ENCODE results near the gene THSD7A.

Gene THSD7A

DNA sequence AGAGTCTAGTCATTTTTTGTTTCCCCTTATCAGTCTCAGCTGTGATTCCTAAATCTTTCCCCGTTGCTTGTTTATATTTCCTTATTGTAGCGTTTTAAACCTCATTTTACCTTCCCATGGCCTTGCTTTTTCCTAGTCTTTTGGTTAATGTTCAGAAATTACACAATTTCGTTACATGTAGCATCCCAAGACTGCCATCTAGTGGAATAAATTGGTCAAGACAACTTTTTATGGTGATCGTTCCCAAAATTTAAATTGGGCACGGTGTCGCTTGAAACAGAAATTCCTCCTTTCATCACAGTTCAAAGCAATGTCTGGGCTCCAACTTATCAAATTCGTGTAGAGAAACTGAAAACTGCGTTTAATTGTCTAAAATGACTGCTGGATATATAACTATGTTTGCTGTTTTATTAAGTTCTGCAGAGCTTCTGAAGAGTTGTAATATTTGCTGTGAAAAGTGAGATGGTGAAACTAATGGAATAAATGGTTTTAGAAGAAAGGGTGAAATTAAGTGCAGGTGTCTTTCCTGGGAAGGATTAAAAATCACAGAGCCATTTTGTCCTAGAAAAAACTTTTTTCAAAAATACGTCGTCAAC is 488.1 kb downstream of the THSD7A start:
- no peak for DNase-seq (ENCODE audit: low read depth in 2 of 2, low spot score in 1 of 2)

DNA sequence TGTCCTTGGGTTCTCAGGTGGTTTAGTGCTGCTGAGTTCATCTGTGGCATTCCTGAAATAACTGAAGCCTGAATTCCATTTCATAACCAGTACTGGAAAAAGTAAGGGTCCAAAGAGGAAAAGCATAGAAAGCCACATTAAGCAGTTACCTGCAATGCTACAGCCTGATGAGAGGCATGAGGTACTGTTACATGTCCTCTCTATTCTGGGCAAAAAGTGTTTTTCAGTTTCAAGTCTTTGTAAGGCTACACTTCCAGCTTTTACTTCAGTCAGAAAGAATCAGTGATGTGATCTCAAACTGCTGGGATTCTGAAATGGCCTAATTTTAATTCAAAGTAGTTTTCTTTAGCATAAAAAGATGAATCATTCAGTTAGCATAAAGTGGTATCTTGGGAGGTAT is 488.9 kb downstream of the THSD7A start:
- no peak for DNase-seq (ENCODE audit: low read depth in 2 of 2, low spot score in 1 of 2)

DNA sequence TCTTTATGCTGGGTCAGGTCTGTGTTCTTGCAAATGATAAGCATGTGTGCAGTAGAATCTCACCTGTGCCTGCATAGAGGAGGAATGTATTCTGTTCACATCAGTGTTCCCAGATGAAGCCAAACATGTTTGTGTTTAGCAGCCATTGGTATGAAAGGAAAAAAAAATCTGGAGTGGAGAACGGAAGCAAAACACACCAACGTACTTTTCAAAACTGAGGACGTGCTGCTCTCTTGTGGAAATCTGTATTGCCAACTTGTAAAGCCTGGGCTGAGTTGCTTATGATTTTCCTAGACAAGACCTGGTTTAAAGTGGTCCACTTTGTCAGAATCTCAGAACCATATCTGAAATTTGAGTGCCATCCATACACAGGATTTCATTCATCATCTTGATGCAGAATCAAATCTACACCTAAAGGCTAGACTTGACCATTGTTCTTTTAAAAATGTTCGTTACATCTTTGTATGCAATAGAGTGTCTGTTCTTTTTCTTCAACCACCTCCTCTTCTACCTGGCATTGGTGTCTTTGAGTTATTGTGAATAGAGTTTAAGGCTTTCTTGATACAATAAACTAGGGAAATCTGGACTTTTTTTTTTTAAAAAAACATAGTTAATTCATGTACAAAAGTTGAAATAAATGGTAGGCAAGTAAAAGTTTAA is 490.6 kb downstream of the THSD7A start:
- no peak for DNase-seq (ENCODE audit: low read depth in 2 of 2, low spot score in 1 of 2)

DNA sequence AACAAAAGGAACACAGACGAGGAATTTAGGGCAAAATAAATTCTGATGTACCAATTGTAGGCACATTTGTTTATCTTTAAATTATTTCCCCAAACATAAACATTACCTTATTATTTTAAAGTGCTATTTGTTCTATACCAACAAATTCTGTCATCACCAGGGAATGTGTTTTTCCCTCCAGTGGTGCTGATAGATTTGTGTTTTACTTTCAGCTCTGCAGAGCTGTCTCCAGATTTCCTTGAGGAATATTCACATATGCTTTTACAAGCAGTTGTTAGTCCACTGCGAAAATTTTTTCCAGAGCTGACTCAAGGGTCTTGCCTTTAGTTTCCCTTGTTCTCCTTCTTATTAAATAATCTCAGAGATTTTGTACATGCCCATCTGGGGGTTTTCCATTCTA is 495.6 kb downstream of the THSD7A start:
- no peak for DNase-seq (ENCODE audit: low read depth in 2 of 2, low spot score in 1 of 2)

DNA sequence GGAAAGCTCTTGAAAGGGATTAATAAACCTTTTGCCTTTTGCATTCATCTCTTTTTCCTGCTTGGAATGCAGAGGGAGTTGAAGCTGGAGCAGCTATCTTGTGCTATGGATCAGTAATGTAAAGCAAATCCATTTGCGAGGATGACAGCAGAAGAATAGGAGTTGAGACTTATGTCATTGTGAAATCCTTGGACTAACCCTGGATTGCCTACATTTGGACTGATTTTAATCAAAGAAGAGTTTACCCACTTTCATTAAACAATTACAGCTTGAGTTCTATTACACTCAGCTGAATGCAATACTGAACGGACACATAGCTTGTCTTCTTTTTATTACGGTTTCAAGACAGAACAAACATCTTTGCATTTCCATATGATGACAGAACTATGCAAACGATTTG is 496.1 kb downstream of the THSD7A start:
- DNase-seq (ENCODE audit: low read depth in 2 of 2, low spot score in 1 of 2): no peak

DNA sequence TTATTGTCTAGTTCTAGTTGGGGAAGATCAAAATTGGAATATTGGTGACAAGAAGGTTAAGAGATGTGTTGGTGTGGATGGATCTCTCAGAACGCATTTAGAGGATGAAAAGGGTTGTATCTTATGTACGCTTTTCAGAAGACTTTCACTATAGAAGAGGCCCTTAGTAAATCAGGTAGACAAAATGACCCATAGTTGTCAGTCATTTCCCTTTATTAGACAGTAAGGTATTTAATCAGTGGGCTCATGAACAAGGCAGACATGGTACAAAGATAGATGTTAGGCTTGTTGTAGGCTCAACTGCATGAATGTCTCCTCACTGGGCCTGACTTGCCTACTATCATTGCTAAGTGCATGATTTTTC is 499.2 kb downstream of the THSD7A start:
- no peak for DNase-seq (ENCODE audit: low read depth in 2 of 2, low spot score in 1 of 2)

DNA sequence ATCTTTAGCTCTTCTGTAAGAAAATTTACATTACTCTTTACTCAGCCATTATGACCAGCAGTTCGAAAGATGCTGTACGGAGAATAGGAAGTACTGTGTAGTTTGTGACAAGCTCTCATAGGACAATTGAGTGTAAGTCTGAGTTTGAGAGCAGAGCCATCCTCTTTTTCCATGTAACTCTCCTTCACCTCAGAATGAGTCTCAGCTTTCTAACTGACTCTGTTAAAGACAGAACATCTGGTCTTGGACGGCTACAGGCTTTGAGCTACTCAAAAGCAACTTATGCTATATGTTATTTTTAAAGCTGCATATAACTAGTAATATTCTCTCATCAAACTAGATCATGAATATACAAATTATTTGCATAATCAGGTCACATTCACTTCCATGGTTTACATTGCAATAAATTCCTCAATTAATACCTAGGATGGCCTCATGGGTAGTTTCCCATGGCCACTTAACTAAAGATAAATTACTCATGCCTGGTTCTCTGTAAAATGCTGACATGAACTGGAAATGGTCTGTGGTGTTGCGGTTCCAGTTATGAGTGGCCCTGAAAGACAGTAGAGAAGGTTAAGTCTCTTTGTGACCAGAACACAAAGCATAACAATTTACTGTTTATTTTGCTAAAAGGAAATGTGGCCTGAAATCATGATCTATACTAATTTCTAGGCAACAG is 499.7 kb downstream of the THSD7A start:
- DNase-seq (ENCODE audit: low read depth in 2 of 2, low spot score in 1 of 2): no peak

DNA sequence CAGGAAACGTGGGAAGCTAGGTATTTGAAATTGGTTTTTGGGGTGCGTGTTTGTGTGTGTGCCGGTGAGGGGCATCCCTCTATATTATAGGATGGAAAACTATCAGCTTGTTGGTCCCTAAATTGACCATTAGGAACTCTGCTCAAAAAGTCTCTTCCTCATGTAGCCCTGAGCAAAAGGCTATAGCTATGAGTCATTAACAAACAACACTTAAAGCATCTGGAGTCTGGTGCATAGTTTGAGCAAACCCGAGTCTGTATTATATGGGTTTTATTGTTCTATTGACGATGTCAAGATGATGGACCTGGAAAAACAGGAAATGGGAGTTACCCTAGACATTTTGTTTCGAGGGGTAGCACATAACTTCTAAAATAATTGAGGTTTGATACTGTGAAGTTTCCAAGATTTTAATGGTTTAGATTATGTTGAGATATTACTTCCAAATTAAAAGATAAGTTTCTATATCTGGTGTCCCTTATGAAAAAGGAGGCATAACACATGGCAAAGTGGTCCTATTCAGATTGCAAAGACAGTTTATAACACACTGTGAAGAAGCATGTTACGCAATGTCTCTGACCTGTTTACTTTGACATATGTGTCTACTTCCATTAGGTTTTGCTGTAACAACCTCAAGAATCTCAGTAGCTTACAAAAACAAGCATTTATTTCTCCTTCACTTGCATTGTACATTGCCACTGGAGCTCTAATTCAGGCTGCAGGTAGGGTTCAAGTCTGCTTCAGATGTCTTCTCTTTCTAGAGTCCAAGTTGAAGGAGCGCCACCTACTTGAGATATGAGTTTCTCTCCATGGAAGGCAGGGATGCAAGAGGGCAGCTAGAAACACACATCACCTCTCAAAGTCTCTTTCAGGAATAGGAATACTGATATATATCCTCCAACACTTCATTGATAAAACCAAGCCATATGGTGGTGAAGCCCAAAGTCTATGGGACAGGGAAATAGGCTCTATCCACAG is 500.6 kb downstream of the THSD7A start:
- DNase-seq (ENCODE audit: low read depth in 2 of 2, low spot score in 1 of 2): no peak

DNA sequence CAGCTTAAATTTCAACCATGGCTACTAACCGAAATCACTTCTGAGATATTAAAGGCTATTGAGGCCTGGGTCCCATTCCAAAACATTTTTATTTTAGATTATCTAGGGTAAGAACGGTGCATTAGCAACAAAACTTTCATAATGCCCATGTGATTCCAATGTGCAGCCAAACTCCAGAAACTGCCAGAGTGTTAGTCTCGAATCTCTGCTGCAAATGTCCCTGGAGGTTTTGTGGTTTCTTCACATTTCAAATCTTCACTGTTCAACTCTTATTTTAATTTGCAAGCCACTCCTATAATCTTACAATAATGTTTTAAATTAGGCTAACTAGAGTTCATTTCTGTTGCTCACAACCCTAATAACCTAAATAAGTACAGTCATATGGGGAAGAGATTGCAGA is 501.3 kb downstream of the THSD7A start:
- no peak for DNase-seq (ENCODE audit: low read depth in 2 of 2, low spot score in 1 of 2)

DNA sequence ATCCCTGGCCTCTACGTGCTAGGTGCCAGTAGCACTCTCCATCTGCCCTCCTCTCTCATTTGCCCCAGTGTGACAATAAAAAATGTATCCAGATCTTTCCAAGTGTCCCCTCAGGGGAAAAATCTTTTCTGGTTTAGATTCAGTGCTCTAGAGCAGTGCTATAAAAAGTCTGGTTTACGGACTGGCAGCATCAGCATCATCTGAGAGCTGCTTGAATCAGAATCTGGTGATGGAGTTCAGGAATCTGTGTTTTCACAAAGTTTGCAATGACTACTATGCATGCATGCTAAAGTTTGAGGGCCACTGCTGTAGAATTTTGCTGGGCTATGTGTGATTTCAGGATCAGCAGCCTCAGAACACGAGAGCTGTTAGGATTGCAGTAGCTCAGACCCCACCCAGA is 501.8 kb downstream of the THSD7A start:
- DNase-seq (ENCODE audit: low read depth in 2 of 2, low spot score in 1 of 2): no peak

DNA sequence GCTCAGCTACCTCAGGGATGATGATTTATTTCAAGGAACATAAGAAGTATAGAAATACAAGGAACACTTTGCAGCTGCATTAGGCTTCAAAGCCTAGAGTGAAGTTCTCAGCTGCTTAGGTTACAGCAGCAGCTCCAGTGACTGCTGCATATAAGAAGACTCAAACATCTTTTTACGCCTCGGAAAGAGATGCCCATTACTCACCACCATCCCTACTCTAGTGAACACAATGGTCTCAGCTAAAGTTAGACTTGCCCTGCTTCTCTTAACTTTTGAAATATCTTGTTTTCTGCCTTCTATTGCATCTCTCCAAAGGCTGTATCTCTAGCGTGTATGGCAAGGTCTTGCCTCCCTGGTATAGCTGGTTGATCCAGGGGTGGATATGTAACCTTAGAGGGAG is 502.4 kb downstream of the THSD7A start:
- no peak for DNase-seq (ENCODE audit: low read depth in 2 of 2, low spot score in 1 of 2)

DNA sequence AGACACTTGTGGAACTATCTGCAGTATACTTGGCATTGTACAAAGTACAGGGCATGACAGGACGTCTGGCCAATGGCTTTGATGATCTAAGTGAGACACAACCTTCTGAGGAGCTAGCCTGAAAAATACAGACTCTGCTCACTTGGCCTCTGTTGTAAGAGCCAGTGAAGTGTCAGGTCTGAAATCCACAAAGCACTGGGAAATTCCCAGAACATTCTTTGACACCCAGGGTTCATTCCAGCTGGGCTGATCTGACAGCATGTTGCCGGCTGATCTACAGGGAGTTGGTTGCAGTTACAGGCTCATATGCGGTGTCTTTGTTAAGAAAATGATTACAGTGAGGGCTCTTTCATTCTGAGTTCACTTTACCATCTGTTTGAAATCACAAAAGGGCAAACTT is 503.7 kb downstream of the THSD7A start:
- DNase-seq (ENCODE audit: low read depth in 2 of 2, low spot score in 1 of 2): no peak

DNA sequence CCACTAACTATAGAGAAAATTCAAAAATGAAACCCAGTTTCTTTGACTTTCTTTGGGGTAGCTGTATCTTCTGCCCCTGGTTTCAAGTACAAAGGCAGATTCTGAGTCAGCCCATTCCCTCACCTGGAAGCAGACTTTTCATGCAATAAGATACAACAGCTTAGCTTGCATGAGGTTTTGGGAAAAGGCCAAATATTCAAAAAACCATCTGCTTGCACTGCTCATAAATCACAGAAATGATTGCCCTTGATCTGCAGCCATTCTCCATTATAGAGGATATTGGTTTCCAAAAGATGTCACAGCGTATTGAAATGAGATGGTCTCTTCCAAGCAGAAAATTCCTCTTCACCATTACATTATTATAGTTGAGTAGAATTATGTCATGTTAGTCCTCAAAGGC is 504.4 kb downstream of the THSD7A start:
- DNase-seq (ENCODE audit: low read depth in 2 of 2, low spot score in 1 of 2): no peak

All from stimulated activated CD8-positive, alpha-beta memory T cell treated with anti-CD3 and anti-CD28 coated beads, Interleukin-4, amount 100 ng/mL, for 1 hour (primary cell).